HEK293 (cell line): ENCODE measurements around the gene NRROS.

ENCODE experiments used
- GLI4 ChIP-seq: fragments of 450-650 bp; formaldehyde crosslinking; IDR thresholded peaks from 2 replicates; pipeline ENCODE4 v1.5.1; 2016; ENCODE audit warnings: missing biosample characterization, missing genetic modification characterization
- WT1 ChIP-seq: fragments of 450-650 bp; formaldehyde crosslinking; IDR thresholded peaks from 2 replicates; pipeline ENCODE4 v1.5.1; 2016; ENCODE audit warnings: missing biosample characterization, missing genetic modification characterization
- ZFP69B ChIP-seq: fragments of 450-650 bp; formaldehyde crosslinking; IDR thresholded peaks from 2 replicates; pipeline ENCODE4 v1.5.1; 2016; ENCODE audit warnings: missing biosample characterization, missing genetic modification characterization
- ZNF146 ChIP-seq: fragments of 450-650 bp; formaldehyde crosslinking; IDR thresholded peaks from 2 replicates; pipeline ENCODE4 v1.5.1; 2016; ENCODE audit warnings: missing biosample characterization, missing genetic modification characterization
- ZNF302 ChIP-seq: fragments of 450-650 bp; formaldehyde crosslinking; IDR thresholded peaks from 2 replicates; pipeline ENCODE4 v1.5.1; 2016; ENCODE audit warnings: missing biosample characterization, missing genetic modification characterization, low read depth
- ZNF350 ChIP-seq: fragments of 450-650 bp; formaldehyde crosslinking; IDR thresholded peaks from 2 replicates; pipeline ENCODE4 v1.5.0; 2017; ENCODE audit warnings: missing biosample characterization, mild to moderate bottlenecking, missing genetic modification characterization
- ZNF354C ChIP-seq: fragments of 450-650 bp; formaldehyde crosslinking; IDR thresholded peaks from 2 replicates; pipeline ENCODE4 v1.5.1; 2016; ENCODE audit warnings: missing biosample characterization, missing genetic modification characterization, low read depth, borderline replicate concordance
- ZNF404 ChIP-seq: fragments of 450-650 bp; formaldehyde crosslinking; IDR thresholded peaks from 2 replicates; pipeline ENCODE4 v1.5.1; 2017; ENCODE audit warnings: missing biosample characterization, missing genetic modification characterization
- ZNF560 ChIP-seq: fragments of 450-650 bp; formaldehyde crosslinking; IDR thresholded peaks from 2 replicates; pipeline ENCODE4 v1.5.1; 2017; ENCODE audit warnings: missing biosample characterization, missing genetic modification characterization, borderline replicate concordance
- ZNF596 ChIP-seq: fragments of 450-650 bp; IDR thresholded peaks from 2 replicates; pipeline ENCODE4 v1.5.0; 2018; ENCODE audit warnings: missing biosample characterization, mild to moderate bottlenecking, missing genetic modification characterization, moderate library complexity
- ZNF660 ChIP-seq: fragments of 450-650 bp; IDR thresholded peaks from 2 replicates; pipeline ENCODE4 v1.5.1; 2018; ENCODE audit warnings: missing biosample characterization, mild to moderate bottlenecking, missing genetic modification characterization
- ZNF747 ChIP-seq: fragments of 450-650 bp; formaldehyde crosslinking; IDR thresholded peaks from 2 replicates; pipeline ENCODE4 v1.5.1; 2016; ENCODE audit warnings: missing biosample characterization, missing genetic modification characterization
- ZNF792 ChIP-seq: fragments of 450-650 bp; formaldehyde crosslinking; IDR thresholded peaks from 2 replicates; pipeline ENCODE4 v1.5.1; 2016; ENCODE audit warnings: missing biosample characterization, missing genetic modification characterization
- ZSCAN30 ChIP-seq: fragments of 450-650 bp; IDR thresholded peaks from 2 replicates; pipeline ENCODE4 v1.5.1; 2018; ENCODE audit warnings: missing biosample characterization, mild to moderate bottlenecking, missing genetic modification characterization, moderate library complexity
- TF ChIP-seq, protein P1 (sequence below): fragments of 450-650 bp; formaldehyde crosslinking; optimal IDR thresholded peaks from 2 replicates; pipeline ENCODE3; 2016; ENCODE audit warnings: missing biosample characterization, mild to moderate bottlenecking, missing genetic modification characterization
- TF ChIP-seq, protein P2 (sequence below): fragments of 450-650 bp; formaldehyde crosslinking; IDR thresholded peaks from 2 replicates; pipeline ENCODE4; 2016; ENCODE audit warnings: missing biosample characterization, missing genetic modification characterization
- TF ChIP-seq, protein P3 (sequence below): fragments of 450-650 bp; formaldehyde crosslinking; IDR thresholded peaks from 2 replicates; pipeline ENCODE4 v1.5.1; 2016; ENCODE audit warnings: missing biosample characterization, missing genetic modification characterization
- TF ChIP-seq, protein P4 (sequence below): fragments of 450-650 bp; formaldehyde crosslinking; IDR thresholded peaks from 2 replicates; pipeline ENCODE4 v1.5.1; 2017; ENCODE audit warnings: missing biosample characterization, mild to moderate bottlenecking, missing genetic modification characterization, moderate library complexity
- TF ChIP-seq, protein P5 (sequence below): fragments of 450-650 bp; formaldehyde crosslinking; IDR thresholded peaks from 2 replicates; pipeline ENCODE4 v1.5.1; 2016; ENCODE audit warnings: missing biosample characterization, missing genetic modification characterization
- TF ChIP-seq, protein P6 (sequence below): fragments of 450-650 bp; formaldehyde crosslinking; IDR thresholded peaks from 2 replicates; pipeline ENCODE4 v1.5.1; 2016; ENCODE audit warnings: missing biosample characterization, missing genetic modification characterization
- TF ChIP-seq, protein P7 (sequence below): fragments of 450-650 bp; formaldehyde crosslinking; IDR thresholded peaks from 2 replicates; pipeline ENCODE4 v1.5.1; 2016; ENCODE audit warnings: missing biosample characterization, missing genetic modification characterization
- TF ChIP-seq, protein P8 (sequence below): IDR thresholded peaks from 2 replicates; pipeline ENCODE4 v1.6.1; 2011; ENCODE audit warnings: mild to moderate bottlenecking, low read depth, low read length, borderline replicate concordance

Gene NRROS

DNA sequence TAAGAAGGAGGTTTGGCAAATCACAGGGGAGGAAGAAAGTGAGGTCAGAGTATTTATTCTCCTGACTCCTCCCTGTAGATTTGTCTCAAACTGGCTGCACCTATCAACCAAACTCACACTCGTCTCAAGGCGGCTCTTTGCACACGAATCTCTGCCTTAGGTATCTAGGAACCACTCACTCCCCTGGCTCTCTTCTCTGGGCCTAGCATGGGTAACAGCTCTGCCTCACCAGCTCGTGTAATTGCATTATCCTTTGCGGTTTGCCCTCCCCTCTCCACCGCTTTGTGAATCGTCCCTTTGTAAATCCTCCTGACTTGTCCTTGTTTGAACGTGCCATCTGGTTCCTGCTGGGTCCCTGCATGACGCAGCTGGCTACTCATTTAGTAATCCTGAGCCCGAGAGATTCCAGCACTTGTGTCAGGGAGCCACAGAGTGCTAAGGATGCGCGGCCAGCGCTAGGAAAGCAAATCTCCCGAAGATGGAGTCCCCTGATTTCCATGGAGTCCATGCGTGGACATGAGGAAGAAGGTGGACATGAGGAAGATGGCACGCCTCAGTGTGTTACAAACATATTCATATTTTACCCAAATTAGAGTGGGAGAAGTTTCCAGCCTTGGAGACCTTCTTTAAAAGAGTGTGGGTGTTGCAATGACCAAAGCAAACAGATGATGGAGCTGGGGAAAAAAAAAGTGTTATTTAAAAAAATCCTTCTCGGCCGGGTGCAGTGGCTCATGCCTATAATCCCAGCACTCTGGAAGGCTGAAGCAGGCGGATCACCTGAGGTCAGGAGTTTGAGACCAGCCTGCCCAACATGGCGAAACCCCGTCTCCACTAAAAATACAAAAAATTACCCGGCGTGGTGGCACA, 26.7 kb downstream of the NRROS start (continued):
- TF ChIP-seq, protein P1, sequence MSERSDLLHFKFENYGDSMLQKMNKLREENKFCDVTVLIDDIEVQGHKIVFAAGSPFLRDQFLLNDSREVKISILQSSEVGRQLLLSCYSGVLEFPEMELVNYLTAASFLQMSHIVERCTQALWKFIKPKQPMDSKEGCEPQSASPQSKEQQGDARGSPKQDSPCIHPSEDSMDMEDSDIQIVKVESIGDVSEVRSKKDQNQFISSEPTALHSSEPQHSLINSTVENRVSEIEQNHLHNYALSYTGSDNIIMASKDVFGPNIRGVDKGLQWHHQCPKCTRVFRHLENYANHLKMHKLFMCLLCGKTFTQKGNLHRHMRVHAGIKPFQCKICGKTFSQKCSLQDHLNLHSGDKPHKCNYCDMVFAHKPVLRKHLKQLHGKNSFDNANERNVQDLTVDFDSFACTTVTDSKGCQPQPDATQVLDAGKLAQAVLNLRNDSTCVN (tag by site-specific recombination), result peak; percentile 13
- TF ChIP-seq ZNF350 (tag by site-specific recombination) (no peak), GLI4 (no peak), ZNF354C (tag by site-specific recombination) (no peak), ZNF146 (no peak), ZNF302 (tag by site-specific recombination) (no peak), ZNF560 (no peak), ZNF660 (peak; percentile 70; the same call in 1 of the 2 replicates), WT1 (tag by site-specific recombination) (peak; percentile 94), ZNF747 (tag by site-specific recombination) (no peak), ZNF596 (tag by site-specific recombination) (no peak), ZSCAN30 (no peak), ZFP69B (tag by site-specific recombination) (peak; percentile 51; the same call in 1 of the 2 replicates), ZNF404 (no peak), ZNF792 (tag by site-specific recombination) (no peak)
- TF ChIP-seq, protein P2, sequence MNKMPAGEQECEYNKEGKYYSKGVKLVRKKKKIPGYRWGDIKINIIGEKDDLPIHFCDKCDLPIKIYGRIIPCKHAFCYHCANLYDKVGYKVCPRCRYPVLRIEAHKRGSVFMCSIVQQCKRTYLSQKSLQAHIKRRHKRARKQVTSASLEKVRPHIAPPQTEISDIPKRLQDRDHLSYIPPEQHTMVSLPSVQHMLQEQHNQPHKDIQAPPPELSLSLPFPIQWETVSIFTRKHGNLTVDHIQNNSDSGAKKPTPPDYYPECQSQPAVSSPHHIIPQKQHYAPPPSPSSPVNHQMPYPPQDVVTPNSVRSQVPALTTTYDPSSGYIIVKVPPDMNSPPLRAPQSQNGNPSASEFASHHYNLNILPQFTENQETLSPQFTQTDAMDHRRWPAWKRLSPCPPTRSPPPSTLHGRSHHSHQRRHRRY (tag by site-specific recombination), result no peak
- TF ChIP-seq, protein P3, sequence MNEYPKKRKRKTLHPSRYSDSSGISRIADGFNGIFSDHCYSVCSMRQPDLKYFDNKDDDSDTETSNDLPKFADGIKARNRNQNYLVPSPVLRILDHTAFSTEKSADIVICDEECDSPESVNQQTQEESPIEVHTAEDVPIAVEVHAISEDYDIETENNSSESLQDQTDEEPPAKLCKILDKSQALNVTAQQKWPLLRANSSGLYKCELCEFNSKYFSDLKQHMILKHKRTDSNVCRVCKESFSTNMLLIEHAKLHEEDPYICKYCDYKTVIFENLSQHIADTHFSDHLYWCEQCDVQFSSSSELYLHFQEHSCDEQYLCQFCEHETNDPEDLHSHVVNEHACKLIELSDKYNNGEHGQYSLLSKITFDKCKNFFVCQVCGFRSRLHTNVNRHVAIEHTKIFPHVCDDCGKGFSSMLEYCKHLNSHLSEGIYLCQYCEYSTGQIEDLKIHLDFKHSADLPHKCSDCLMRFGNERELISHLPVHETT (tag by site-specific recombination), result no peak
- TF ChIP-seq, protein P4, sequence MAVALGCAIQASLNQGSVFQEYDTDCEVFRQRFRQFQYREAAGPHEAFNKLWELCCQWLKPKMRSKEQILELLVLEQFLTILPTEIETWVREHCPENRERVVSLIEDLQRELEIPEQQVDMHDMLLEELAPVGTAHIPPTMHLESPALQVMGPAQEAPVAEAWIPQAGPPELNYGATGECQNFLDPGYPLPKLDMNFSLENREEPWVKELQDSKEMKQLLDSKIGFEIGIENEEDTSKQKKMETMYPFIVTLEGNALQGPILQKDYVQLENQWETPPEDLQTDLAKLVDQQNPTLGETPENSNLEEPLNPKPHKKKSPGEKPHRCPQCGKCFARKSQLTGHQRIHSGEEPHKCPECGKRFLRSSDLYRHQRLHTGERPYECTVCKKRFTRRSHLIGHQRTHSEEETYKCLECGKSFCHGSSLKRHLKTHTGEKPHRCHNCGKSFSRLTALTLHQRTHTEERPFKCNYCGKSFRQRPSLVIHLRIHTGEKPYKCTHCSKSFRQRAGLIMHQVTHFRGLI (tag by site-specific recombination), result no peak
- TF ChIP-seq, protein P5, sequence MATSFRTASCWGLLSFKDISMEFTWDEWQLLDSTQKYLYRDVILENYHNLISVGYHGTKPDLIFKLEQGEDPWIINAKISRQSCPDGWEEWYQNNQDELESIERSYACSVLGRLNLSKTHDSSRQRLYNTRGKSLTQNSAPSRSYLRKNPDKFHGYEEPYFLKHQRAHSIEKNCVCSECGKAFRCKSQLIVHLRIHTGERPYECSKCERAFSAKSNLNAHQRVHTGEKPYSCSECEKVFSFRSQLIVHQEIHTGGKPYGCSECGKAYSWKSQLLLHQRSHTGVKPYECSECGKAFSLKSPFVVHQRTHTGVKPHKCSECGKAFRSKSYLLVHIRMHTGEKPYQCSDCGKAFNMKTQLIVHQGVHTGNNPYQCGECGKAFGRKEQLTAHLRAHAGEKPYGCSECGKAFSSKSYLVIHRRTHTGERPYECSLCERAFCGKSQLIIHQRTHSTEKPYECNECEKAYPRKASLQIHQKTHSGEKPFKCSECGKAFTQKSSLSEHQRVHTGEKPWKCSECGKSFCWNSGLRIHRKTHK, result no peak
- TF ChIP-seq, protein P6, sequence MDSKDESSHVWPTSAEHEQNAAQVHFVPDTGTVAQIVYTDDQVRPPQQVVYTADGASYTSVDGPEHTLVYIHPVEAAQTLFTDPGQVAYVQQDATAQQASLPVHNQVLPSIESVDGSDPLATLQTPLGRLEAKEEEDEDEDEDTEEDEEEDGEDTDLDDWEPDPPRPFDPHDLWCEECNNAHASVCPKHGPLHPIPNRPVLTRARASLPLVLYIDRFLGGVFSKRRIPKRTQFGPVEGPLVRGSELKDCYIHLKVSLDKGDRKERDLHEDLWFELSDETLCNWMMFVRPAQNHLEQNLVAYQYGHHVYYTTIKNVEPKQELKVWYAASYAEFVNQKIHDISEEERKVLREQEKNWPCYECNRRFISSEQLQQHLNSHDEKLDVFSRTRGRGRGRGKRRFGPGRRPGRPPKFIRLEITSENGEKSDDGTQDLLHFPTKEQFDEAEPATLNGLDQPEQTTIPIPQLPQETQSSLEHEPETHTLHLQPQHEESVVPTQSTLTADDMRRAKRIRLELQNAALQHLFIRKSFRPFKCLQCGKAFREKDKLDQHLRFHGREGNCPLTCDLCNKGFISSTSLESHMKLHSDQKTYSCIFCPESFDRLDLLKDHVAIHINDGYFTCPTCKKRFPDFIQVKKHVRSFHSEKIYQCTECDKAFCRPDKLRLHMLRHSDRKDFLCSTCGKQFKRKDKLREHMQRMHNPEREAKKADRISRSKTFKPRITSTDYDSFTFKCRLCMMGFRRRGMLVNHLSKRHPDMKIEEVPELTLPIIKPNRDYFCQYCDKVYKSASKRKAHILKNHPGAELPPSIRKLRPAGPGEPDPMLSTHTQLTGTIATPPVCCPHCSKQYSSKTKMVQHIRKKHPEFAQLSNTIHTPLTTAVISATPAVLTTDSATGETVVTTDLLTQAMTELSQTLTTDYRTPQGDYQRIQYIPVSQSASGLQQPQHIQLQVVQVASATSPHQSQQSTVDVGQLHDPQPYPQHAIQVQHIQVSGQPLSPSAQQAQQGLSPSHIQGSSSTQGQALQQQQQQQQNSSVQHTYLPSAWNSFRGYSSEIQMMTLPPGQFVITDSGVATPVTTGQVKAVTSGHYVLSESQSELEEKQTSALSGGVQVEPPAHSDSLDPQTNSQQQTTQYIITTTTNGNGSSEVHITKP (tag by site-specific recombination), result 0 out of 2 replicates have a peak, but pooled peaks have one; percentile 18
- TF ChIP-seq, protein P7, sequence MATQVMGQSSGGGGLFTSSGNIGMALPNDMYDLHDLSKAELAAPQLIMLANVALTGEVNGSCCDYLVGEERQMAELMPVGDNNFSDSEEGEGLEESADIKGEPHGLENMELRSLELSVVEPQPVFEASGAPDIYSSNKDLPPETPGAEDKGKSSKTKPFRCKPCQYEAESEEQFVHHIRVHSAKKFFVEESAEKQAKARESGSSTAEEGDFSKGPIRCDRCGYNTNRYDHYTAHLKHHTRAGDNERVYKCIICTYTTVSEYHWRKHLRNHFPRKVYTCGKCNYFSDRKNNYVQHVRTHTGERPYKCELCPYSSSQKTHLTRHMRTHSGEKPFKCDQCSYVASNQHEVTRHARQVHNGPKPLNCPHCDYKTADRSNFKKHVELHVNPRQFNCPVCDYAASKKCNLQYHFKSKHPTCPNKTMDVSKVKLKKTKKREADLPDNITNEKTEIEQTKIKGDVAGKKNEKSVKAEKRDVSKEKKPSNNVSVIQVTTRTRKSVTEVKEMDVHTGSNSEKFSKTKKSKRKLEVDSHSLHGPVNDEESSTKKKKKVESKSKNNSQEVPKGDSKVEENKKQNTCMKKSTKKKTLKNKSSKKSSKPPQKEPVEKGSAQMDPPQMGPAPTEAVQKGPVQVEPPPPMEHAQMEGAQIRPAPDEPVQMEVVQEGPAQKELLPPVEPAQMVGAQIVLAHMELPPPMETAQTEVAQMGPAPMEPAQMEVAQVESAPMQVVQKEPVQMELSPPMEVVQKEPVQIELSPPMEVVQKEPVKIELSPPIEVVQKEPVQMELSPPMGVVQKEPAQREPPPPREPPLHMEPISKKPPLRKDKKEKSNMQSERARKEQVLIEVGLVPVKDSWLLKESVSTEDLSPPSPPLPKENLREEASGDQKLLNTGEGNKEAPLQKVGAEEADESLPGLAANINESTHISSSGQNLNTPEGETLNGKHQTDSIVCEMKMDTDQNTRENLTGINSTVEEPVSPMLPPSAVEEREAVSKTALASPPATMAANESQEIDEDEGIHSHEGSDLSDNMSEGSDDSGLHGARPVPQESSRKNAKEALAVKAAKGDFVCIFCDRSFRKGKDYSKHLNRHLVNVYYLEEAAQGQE (tag by site-specific recombination), result no peak
- TF ChIP-seq, protein P8, sequence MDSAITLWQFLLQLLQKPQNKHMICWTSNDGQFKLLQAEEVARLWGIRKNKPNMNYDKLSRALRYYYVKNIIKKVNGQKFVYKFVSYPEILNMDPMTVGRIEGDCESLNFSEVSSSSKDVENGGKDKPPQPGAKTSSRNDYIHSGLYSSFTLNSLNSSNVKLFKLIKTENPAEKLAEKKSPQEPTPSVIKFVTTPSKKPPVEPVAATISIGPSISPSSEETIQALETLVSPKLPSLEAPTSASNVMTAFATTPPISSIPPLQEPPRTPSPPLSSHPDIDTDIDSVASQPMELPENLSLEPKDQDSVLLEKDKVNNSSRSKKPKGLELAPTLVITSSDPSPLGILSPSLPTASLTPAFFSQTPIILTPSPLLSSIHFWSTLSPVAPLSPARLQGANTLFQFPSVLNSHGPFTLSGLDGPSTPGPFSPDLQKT, result no peak
